Osteoblast (primary cell): ENCODE data around the gene PIP4K2A. TPM values are rescaled to one million over a fixed set of nuclear protein-coding genes. Genes with fewer than 3 reads are reported as not detected.

Source experiments
- DNase-seq: peaks from one replicate; pipeline ENCODE4 v3.0.0; 2011; ENCODE audit warnings: low spot score, mixed read lengths; ENCODE audit not compliant: insufficient read length; ENCODE audit errors: missing footprints
- H2AFZ ChIP-seq: 2 replicates; pipeline ENCODE4 v1.6.0; 2011; ENCODE audit warnings: mild to moderate bottlenecking, low read length
- H3K27ac ChIP-seq: 2 replicates; pipeline ENCODE4 v1.5.1; 2011; ENCODE audit warnings: mild to moderate bottlenecking, low read depth, low read length, moderate library complexity
- H3K27me3 ChIP-seq: 2 replicates; pipeline ENCODE4 v1.6.0; 2012; ENCODE audit warnings: mild to moderate bottlenecking, control low read depth, inconsistent platforms, low read length, moderate library complexity; ENCODE audit not compliant: insufficient read depth
- H3K36me3 ChIP-seq: 2 replicates; pipeline ENCODE4 v1.5.1; 2011; ENCODE audit warnings: mild to moderate bottlenecking, low read length, control low read depth, moderate library complexity; ENCODE audit not compliant: insufficient read depth
- H3K4me1 ChIP-seq: 2 replicates; pipeline ENCODE4 v1.5.1; 2011; ENCODE audit warnings: mild to moderate bottlenecking, low read length, control low read depth, moderate library complexity; ENCODE audit not compliant: insufficient read depth
- H3K4me2 ChIP-seq: 2 replicates; pipeline ENCODE4 v1.6.0; 2011; ENCODE audit warnings: mild to moderate bottlenecking, low read length; ENCODE audit not compliant: insufficient read depth
- H3K4me3 ChIP-seq: fragments of 200-600 bp; sonication (generic); 3 replicates; pipeline ENCODE4 v1.5.1; 2012; ENCODE audit warnings: mild to moderate bottlenecking, low read length, inconsistent platforms; ENCODE audit not compliant: insufficient read depth
- H3K79me2 ChIP-seq: 2 replicates; pipeline ENCODE4 v1.6.0; 2012; ENCODE audit warnings: mild to moderate bottlenecking, low read length, control low read depth, inconsistent platforms; ENCODE audit not compliant: insufficient read depth
- H3K9me3 ChIP-seq: 2 replicates; pipeline ENCODE4 v1.5.1; 2011; ENCODE audit warnings: low read depth, low read length, control low read depth
- H4K20me1 ChIP-seq: 2 replicates; pipeline ENCODE4 v1.6.0; 2012; ENCODE audit warnings: mild to moderate bottlenecking, low read length, control low read depth; ENCODE audit not compliant: insufficient read depth
- total RNA-seq: library from RNA; depleted of rRNA; stranded (reverse); fragments of >200 nt; gene quantifications from 2 replicates; pipeline ENCODE4 v1.2.3, GENCODE V29; 2012
- TF ChIP-seq, protein P1 (sequence below): IDR thresholded peaks from 2 replicates; pipeline ENCODE4 v1.5.1; 2011; ENCODE audit warnings: mild to moderate bottlenecking, low read depth, low read length, moderate library complexity; ENCODE audit errors: extremely low read depth

PIP4K2A gene
- total RNA-seq, 1 donor, result 68.8 TPM

DNA sequence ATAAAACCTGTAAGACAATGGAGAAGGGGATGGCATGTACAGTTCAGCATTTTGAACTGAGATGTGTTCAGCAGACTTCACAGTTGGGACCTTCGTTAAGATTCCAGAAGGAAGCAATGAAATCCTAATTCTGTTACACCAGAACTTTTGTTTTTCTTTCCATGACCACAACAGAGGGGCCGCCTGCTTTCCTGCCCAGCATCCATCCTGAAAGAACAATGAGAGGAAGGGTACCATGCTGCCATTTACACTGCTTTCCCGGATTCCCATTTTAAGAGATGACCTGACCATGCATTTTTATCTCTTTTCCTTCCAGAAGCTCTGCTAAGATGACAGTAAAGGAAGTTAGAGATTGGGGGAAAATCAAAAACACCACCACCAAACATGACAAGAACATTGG, 92.7 kb downstream of the PIP4K2A start:
- Histone ChIP-seq H3K4me2 (no peak overlapping the region), H3K9me3 (no peaks in the 10 kb centered on the region), H3K4me3 (no peak overlapping the region), H4K20me1 (no peaks in the 10 kb centered on the region), H3K27me3 (no peaks in the 10 kb centered on the region), H3K27ac (no peak overlapping the region), H2AFZ (no peak overlapping the region), H3K79me2 (peaks cover 45% of the 10 kb centered on the region), H3K36me3 (no peaks in the 10 kb centered on the region), H3K4me1 (peaks cover 64% of the 10 kb centered on the region)
- TF ChIP-seq, protein P1, sequence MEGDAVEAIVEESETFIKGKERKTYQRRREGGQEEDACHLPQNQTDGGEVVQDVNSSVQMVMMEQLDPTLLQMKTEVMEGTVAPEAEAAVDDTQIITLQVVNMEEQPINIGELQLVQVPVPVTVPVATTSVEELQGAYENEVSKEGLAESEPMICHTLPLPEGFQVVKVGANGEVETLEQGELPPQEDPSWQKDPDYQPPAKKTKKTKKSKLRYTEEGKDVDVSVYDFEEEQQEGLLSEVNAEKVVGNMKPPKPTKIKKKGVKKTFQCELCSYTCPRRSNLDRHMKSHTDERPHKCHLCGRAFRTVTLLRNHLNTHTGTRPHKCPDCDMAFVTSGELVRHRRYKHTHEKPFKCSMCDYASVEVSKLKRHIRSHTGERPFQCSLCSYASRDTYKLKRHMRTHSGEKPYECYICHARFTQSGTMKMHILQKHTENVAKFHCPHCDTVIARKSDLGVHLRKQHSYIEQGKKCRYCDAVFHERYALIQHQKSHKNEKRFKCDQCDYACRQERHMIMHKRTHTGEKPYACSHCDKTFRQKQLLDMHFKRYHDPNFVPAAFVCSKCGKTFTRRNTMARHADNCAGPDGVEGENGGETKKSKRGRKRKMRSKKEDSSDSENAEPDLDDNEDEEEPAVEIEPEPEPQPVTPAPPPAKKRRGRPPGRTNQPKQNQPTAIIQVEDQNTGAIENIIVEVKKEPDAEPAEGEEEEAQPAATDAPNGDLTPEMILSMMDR, result no peak
- no peak for DNase-seq

DNA sequence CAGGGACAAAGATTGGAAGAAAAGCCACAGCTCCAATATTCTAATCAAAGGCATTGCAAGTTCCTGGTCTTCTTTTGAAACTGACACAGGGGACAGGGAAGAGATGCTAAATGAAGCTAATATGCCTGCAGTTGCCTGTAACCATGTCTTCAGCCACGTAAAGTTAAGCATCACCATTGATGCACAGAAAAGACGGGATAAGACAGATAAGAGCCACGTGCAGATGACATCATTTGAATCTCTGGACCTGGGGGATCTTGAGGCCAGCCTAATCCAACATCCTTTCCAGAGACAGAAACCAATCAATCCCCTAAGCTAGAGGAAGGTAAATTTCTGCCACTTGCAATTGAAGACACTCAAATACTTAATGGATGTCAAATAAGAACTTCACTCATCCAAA, 93.4 kb downstream of the PIP4K2A start:
- Histone ChIP-seq H3K36me3 (no peaks in the 10 kb centered on the region), H3K27me3 (no peaks in the 10 kb centered on the region), H3K4me3 (no peak overlapping the region), H3K9me3 (no peaks in the 10 kb centered on the region), H3K27ac (peak overlapping the region; percentile 88), H4K20me1 (no peaks in the 10 kb centered on the region), H3K79me2 (peaks cover 45% of the 10 kb centered on the region), H2AFZ (no peak overlapping the region), H3K4me2 (peak overlapping the region; percentile 35), H3K4me1 (peaks cover 61% of the 10 kb centered on the region)
- DNase-seq, result no peak
- TF ChIP-seq, protein P1, result no peak

DNA sequence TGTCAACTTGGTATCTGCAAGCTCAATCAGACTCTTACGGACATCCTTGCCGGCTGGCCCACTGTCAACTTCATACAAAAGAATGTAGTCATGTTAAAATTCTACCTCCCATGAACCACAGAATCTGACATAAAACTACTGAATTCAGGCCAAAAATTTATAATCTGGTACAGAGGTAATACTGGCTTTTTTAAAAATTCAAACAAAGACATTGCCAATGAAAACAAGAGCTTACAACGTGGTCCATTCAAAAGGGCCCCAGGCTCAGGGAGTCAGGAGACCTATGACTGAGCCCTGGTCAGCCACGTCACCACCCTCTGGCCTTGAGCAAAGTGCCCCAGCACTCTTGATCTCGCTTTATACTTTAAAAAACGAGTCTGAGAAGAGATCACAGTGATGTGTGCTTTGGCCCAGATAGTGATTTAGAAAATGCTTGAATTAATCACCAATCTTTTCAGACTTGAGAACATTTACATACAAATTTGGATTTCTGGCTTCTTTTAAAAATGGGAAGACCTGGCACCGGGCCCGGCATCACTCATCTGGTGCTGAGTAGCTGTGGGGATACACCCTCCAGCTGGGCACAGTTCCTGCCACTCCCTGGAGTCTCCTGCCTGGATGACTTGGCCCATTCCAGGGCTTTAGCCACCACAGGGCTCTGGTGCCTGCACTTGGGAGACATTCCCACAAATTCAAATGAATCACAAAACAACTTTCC, 94.1 kb downstream of the PIP4K2A start:
- peak; percentile 95 for DNase-seq
- peaks cover 64% of the 10 kb centered on the region for H3K4me1 ChIP-seq
- TF ChIP-seq, protein P1, result no peak
- peak overlapping the region; percentile 88 for H3K27ac ChIP-seq
- no peaks in the 10 kb centered on the region for H4K20me1 ChIP-seq
- H3K9me3 ChIP-seq, result no peaks in the 10 kb centered on the region
- H3K27me3 ChIP-seq, result no peaks in the 10 kb centered on the region
- no peaks in the 10 kb centered on the region for H3K36me3 ChIP-seq
- peak overlapping the region; percentile 35 for H3K4me2 ChIP-seq
- no peak overlapping the region for H2AFZ ChIP-seq
- peaks cover 44% of the 10 kb centered on the region for H3K79me2 ChIP-seq
- H3K4me3 ChIP-seq, result no peak overlapping the region

DNA sequence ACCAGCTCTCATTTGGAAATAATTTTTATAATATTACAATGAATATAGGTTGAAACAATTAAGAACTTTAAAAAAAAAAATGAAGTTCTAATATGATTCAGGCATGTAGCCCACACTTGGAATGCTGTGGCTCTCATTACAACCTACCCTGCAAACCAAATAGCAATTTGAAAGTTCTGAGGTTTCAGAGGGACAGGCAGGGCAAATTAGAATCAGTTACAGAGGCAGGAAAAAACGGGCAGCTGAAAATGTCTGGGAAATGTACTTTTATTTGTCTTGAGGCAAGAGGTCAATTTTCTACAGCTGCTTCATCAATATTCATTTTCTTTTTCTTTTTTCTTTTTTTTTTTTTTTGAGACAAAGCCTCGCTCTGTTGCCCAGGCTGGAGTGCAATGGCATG, 95.3 kb downstream of the PIP4K2A start:
- peaks cover 44% of the 10 kb centered on the region for H3K79me2 ChIP-seq
- H2AFZ ChIP-seq, result no peak overlapping the region
- no peak for DNase-seq
- no peak overlapping the region for H3K27ac ChIP-seq
- H3K9me3 ChIP-seq, result no peaks in the 10 kb centered on the region
- H3K36me3 ChIP-seq, result no peaks in the 10 kb centered on the region
- peaks cover 56% of the 10 kb centered on the region for H3K4me1 ChIP-seq
- no peaks in the 10 kb centered on the region for H4K20me1 ChIP-seq
- TF ChIP-seq, protein P1, result no peak
- H3K4me3 ChIP-seq, result no peak overlapping the region
- no peak overlapping the region for H3K4me2 ChIP-seq
- no peaks in the 10 kb centered on the region for H3K27me3 ChIP-seq
